Activated CD4-positive, alpha-beta T cell treated with anti-CD3 and anti-CD28 coated beads for 4 hours (primary cell): ENCODE results near the gene GIPC3.

Experiments used
- DNase-seq, 2 donors: peaks; one replicate each; pipeline ENCODE4 v3.0.0-alpha.2; 2020

The GIPC3 gene

GRCh38 chr19:3605361-3605760 is 20.1 kb downstream of the GIPC3 start:
- no peak for DNase-seq

GRCh38 chr19:3605770-3606169 is 20.5 kb downstream of the GIPC3 start:
- DNase-seq: no peak

GRCh38 chr19:3606174-3606689 is 21.0 kb downstream of the GIPC3 start:
- DNase-seq: no peak

GRCh38 chr19:3606690-3607289 is 21.5 kb downstream of the GIPC3 start, which contains the start of gene TBXA2R:
Gene TBXA2R, minus strand, starts transcription at chr19:3606875. Its CDS starts 6,241 bp downstream, at chr19:3600634.
- peak; percentile 44 to 51 for DNase-seq

- no peak for DNase-seq
Observed at GRCh38 chr19:3607303-3608078, 22.2 kb downstream of the GIPC3 start.

- DNase-seq: no peak
Observed at GRCh38 chr19:3608079-3608641, 22.9 kb downstream of the GIPC3 start.

- DNase-seq: no peak
Observed at GRCh38 chr19:3608750-3609322, 23.6 kb downstream of the GIPC3 start.

- DNase-seq: no peak
Observed at GRCh38 chr19:3609779-3610719, 24.8 kb downstream of the GIPC3 start.

- no peak for DNase-seq
Observed at GRCh38 chr19:3610745-3611717, 25.8 kb downstream of the GIPC3 start.

- DNase-seq: no peak
Observed at GRCh38 chr19:3611841-3612240, 26.6 kb downstream of the GIPC3 start.

- DNase-seq: no peak
Observed at GRCh38 chr19:3612330-3612729, 27.1 kb downstream of the GIPC3 start.

- no peak for DNase-seq
Observed at GRCh38 chr19:3612901-3613741, 27.8 kb downstream of the GIPC3 start.

GRCh38 chr19:3613818-3614661 is 28.8 kb downstream of the GIPC3 start:
- DNase-seq: no peak

- DNase-seq: no peak
Observed at GRCh38 chr19:3614858-3615505, 29.7 kb downstream of the GIPC3 start.

GRCh38 chr19:3615524-3616135 is 30.4 kb downstream of the GIPC3 start:
- DNase-seq: no peak

GRCh38 chr19:3617463-3617862 is 32.2 kb downstream of the GIPC3 start:
- no peak for DNase-seq

GRCh38 chr19:3618144-3618810 is 33.0 kb downstream of the GIPC3 start:
- DNase-seq: peak; percentile 46 to 52
